ENCODE data around the gene IRAK2. TPM values are rescaled to one million over a fixed set of nuclear protein-coding genes. Genes with fewer than 3 reads are reported as not detected.

Gene IRAK2
- total and polyA plus RNA-seq, 2 experiments from 2014 or later: 2.5 to 3.7 TPM

DNA sequence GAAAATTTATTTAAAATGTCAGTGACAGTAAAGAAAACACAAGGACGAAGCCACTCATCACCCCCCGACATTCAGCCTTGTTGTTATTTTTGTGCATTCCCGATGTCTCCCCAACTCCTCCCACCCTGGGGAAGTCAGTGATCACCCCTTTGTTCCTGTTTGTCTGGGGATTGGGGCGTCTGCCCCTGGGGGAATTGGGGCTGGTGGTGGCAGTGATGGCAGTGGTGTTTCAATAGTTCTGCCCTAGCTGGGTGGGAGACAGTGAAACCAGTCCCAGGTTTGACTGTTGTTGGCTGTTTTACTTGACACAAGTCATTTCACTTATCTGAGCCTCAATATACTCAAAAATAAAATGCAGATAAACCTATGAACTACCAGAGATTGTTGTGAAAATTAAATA is 33.5 kb downstream of the IRAK2 start:
- Histone ChIP-seq H3K9me2 (replicated peaks; ENCODE audit: insufficient read depth) (no peaks in the 10 kb centered on the region), H4K20me1 (ENCODE audit: insufficient read depth, poor library complexity, severe bottlenecking) (no peaks in the 10 kb centered on the region), H3K27me3 (no peaks in the 10 kb centered on the region), H3K36me3 (replicated peaks; ENCODE audit: insufficient read depth, low read depth) (no peaks in the 10 kb centered on the region), H3K27ac (peak overlapping the region; percentile 59), H3K4me2 (no peak overlapping the region), H3K4me1 (ENCODE audit: insufficient read depth) (peaks cover 21% of the 10 kb centered on the region), H3K79me2 (no peaks in the 10 kb centered on the region), H3K4me3 (no peak overlapping the region), H2AFZ (no peak overlapping the region), H3K9me3 (ENCODE audit: low read depth) (no peaks in the 10 kb centered on the region)
- WGBS (ENCODE audit: low lambda C conversion rate, missing lambda C conversion rate): 92% methylated on average over 4 of the region's 4 CpGs
- TF ChIP-seq EZH2phosphoT487 (IDR thresholded peaks at IDR 0.05; ENCODE audit: low read depth, severe bottlenecking, unreplicated experiment): no peak
- no peak for TF ChIP-seq EZH2 (IDR thresholded peaks at IDR 0.05; ENCODE audit: borderline replicate concordance)
- TF ChIP-seq, protein P1, sequence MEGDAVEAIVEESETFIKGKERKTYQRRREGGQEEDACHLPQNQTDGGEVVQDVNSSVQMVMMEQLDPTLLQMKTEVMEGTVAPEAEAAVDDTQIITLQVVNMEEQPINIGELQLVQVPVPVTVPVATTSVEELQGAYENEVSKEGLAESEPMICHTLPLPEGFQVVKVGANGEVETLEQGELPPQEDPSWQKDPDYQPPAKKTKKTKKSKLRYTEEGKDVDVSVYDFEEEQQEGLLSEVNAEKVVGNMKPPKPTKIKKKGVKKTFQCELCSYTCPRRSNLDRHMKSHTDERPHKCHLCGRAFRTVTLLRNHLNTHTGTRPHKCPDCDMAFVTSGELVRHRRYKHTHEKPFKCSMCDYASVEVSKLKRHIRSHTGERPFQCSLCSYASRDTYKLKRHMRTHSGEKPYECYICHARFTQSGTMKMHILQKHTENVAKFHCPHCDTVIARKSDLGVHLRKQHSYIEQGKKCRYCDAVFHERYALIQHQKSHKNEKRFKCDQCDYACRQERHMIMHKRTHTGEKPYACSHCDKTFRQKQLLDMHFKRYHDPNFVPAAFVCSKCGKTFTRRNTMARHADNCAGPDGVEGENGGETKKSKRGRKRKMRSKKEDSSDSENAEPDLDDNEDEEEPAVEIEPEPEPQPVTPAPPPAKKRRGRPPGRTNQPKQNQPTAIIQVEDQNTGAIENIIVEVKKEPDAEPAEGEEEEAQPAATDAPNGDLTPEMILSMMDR (IDR thresholded peaks at IDR 0.05; ENCODE audit: poor library complexity): no peak
- no peak for DNase-seq (ENCODE audit: low spot score)

DNA sequence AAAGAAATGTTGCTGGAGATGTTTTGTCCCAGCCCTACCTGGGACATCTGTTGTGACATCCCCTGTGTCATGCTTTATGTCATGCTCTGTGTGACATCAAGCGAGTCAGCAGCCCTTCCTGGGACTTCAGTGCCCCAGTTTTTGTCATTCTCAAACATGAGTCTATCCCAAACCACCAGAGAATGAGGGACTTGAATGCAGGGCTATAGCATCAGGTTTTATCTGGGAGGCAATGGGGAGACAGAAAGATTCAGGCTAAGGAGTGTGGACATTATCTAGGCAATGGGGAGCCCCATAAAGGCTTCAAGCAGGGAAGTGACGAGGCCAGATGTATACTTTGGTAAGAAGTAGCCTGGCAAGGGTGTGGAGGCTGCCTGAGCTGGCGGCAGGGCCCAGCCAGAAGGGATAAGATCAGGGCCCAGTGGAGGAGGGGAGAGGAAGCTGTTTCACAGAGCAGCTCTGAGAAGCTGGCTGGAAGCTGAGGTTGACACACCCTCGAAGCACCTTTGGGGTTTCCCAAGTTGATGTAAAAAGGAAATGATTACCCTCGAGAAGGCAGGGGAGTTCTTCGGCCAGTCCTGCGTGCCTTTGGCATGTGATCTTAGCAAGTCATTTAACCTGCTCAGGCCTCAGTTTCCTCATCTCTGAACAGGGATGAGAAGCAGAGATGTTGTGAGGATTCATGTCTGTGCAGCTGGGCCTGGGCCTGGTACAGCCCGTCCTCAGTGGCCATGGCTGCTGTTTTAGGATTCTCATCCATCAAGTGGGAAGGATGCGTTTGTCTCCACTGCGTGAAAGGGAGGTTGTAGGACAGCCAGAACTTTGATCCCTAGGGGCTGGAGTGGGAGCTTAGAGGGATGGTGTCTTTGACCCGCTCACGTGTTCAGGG is 34.3 kb downstream of the IRAK2 start:
- WGBS (ENCODE audit: low lambda C conversion rate, missing lambda C conversion rate): 78% methylated on average over 12 of the region's 12 CpGs
- Histone ChIP-seq H3K27me3 (no peaks in the 10 kb centered on the region), H3K4me3 (no peak overlapping the region), H3K79me2 (no peaks in the 10 kb centered on the region), H3K36me3 (replicated peaks; ENCODE audit: insufficient read depth, low read depth) (no peaks in the 10 kb centered on the region), H3K9me3 (ENCODE audit: low read depth) (no peaks in the 10 kb centered on the region), H2AFZ (no peak overlapping the region), H3K27ac (peak overlapping the region; percentile 59), H3K4me2 (no peak overlapping the region), H4K20me1 (ENCODE audit: insufficient read depth, poor library complexity, severe bottlenecking) (no peaks in the 10 kb centered on the region), H3K9me2 (replicated peaks; ENCODE audit: insufficient read depth) (no peaks in the 10 kb centered on the region), H3K4me1 (ENCODE audit: insufficient read depth) (peaks cover 16% of the 10 kb centered on the region)
- TF ChIP-seq, protein P1 (IDR thresholded peaks at IDR 0.05; ENCODE audit: poor library complexity): no peak
- TF ChIP-seq EZH2phosphoT487 (IDR thresholded peaks at IDR 0.05; ENCODE audit: low read depth, severe bottlenecking, unreplicated experiment) (no peak), EZH2 (IDR thresholded peaks at IDR 0.05; ENCODE audit: borderline replicate concordance) (no peak)
- peak; percentile 59 for DNase-seq (ENCODE audit: low spot score)

DNA sequence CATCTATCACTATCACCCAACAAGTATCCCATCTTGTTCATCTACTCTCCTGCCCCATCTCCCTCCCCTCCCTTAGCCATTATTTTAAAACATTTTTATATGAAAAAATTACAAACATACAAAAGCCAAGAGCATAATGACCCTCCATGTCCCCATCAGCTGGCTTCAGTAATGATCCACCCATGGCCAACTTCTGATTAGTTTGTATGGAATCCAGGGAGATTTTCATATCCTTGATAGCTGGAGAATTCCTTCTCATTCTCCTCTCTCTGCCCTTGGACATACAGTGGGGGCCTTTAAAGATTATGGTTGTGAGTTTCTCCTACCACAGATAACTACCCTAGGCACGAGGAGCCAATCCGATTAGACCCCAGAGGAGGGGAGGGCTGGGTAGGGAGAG is 40.2 kb downstream of the IRAK2 start:
- no peak for DNase-seq (ENCODE audit: low spot score)
- Histone ChIP-seq H3K4me3 (no peak overlapping the region), H3K36me3 (replicated peaks; ENCODE audit: insufficient read depth, low read depth) (no peaks in the 10 kb centered on the region), H3K27ac (peak overlapping the region; percentile 78), H4K20me1 (ENCODE audit: insufficient read depth, poor library complexity, severe bottlenecking) (no peaks in the 10 kb centered on the region), H2AFZ (no peak overlapping the region), H3K79me2 (no peaks in the 10 kb centered on the region), H3K4me2 (no peak overlapping the region), H3K9me3 (ENCODE audit: low read depth) (no peaks in the 10 kb centered on the region), H3K27me3 (no peaks in the 10 kb centered on the region), H3K4me1 (ENCODE audit: insufficient read depth) (peaks cover 25% of the 10 kb centered on the region), H3K9me2 (replicated peaks; ENCODE audit: insufficient read depth) (no peaks in the 10 kb centered on the region)
- 91% methylated on average over 2 of the region's 2 CpGs for WGBS (ENCODE audit: low lambda C conversion rate, missing lambda C conversion rate)
- TF ChIP-seq, protein P1 (IDR thresholded peaks at IDR 0.05; ENCODE audit: poor library complexity): no peak
- TF ChIP-seq EZH2 (IDR thresholded peaks at IDR 0.05; ENCODE audit: borderline replicate concordance): no peak
- TF ChIP-seq EZH2phosphoT487 (IDR thresholded peaks at IDR 0.05; ENCODE audit: low read depth, severe bottlenecking, unreplicated experiment): no peak
